ENCODE results near the gene NOC2L. TPM values are rescaled to one million over a fixed set of nuclear protein-coding genes. Genes with fewer than 3 reads are reported as not detected.

The NOC2L gene
- total RNA-seq, 1 donor from 2014 or later = 39.6 TPM

GRCh38 chr1:907611-908451, 51.2 kb downstream of the NOC2L start:
- Histone ChIP-seq H3K36me3 (no peaks in the 10 kb centered on the region), H4K20me1 (ENCODE audit: low read depth) (no peaks in the 10 kb centered on the region), H3K79me2 (ENCODE audit: low read depth) (no peaks in the 10 kb centered on the region), H3K4me2 (no peak overlapping the region), H3K4me3 (no peak overlapping the region), H3K9me3 (ENCODE audit: low read depth) (no peaks in the 10 kb centered on the region), H3K4me1 (no peaks in the 10 kb centered on the region), H3F3A (ENCODE audit: low read depth) (peaks cover 5% of the 10 kb centered on the region), H2AFZ (replicated peaks) (no peak overlapping the region), H3K27ac (no peak overlapping the region), H3K9ac (no peak overlapping the region), H3K27me3 (peaks cover 80% of the 10 kb centered on the region)
- Mint-ChIP-seq H3K4me3 (peak overlapping the region; percentile 64), H3K9me3 (peaks cover 6% of the 10 kb centered on the region), H3K4me1 (peaks cover 28% of the 10 kb centered on the region), H3K27ac (no peak overlapping the region), H3K36me3 (peaks cover 5% of the 10 kb centered on the region), H3K27me3 (ENCODE audit: insufficient read depth, low read depth) (peaks cover 17% of the 10 kb centered on the region)
- TF ChIP-seq EZH2 (IDR thresholded peaks at IDR 0.05) (no peak), CTCF (IDR thresholded peaks at IDR 0.05) (no peak), EZH2phosphoT487 (IDR thresholded peaks at IDR 0.05) (no peak)
- DNase-seq (ENCODE audit: low spot score) = peak; percentile 2

GRCh38 chr1:906600-907420, 52.2 kb downstream of the NOC2L start:
- no peaks in the 10 kb centered on the region for H3K79me2 ChIP-seq (ENCODE audit: low read depth)
- H3K4me2 ChIP-seq = no peak overlapping the region
- peak; percentile 11 for DNase-seq (ENCODE audit: low spot score)
- H3F3A ChIP-seq (ENCODE audit: low read depth) = peaks cover 5% of the 10 kb centered on the region
- peak overlapping the region; percentile 62 for H3K4me3 Mint-ChIP-seq
- peaks cover 23% of the 10 kb centered on the region for H3K4me1 Mint-ChIP-seq
- no peak for TF ChIP-seq EZH2phosphoT487 (IDR thresholded peaks at IDR 0.05)
- TF ChIP-seq EZH2 (IDR thresholded peaks at IDR 0.05) = no peak
- no peak for TF ChIP-seq CTCF (IDR thresholded peaks at IDR 0.05)
- H3K27ac Mint-ChIP-seq = no peak overlapping the region
- no peaks in the 10 kb centered on the region for H3K36me3 ChIP-seq
- H3K27ac ChIP-seq = no peak overlapping the region
- peaks cover 18% of the 10 kb centered on the region for H3K27me3 Mint-ChIP-seq (ENCODE audit: insufficient read depth, low read depth)
- no peaks in the 10 kb centered on the region for H3K9me3 ChIP-seq (ENCODE audit: low read depth)
- H2AFZ ChIP-seq (replicated peaks) = no peak overlapping the region
- no peak overlapping the region for H3K9ac ChIP-seq
- H3K36me3 Mint-ChIP-seq = peaks cover 5% of the 10 kb centered on the region
- H3K27me3 ChIP-seq = peaks cover 80% of the 10 kb centered on the region
- no peak overlapping the region for H3K4me3 ChIP-seq
- peaks cover 6% of the 10 kb centered on the region for H3K9me3 Mint-ChIP-seq
- H4K20me1 ChIP-seq (ENCODE audit: low read depth) = no peaks in the 10 kb centered on the region
- H3K4me1 ChIP-seq = no peaks in the 10 kb centered on the region

- no peak for TF ChIP-seq EZH2phosphoT487 (IDR thresholded peaks at IDR 0.05)
- no peak for TF ChIP-seq EZH2 (IDR thresholded peaks at IDR 0.05)
- no peak for TF ChIP-seq CTCF (IDR thresholded peaks at IDR 0.05)
- Histone ChIP-seq H3K27me3 (peaks cover 81% of the 10 kb centered on the region), H3F3A (ENCODE audit: low read depth) (peaks cover 5% of the 10 kb centered on the region), H2AFZ (replicated peaks) (no peak overlapping the region), H3K36me3 (no peaks in the 10 kb centered on the region), H3K4me1 (no peaks in the 10 kb centered on the region), H3K79me2 (ENCODE audit: low read depth) (no peaks in the 10 kb centered on the region), H3K27ac (no peak overlapping the region), H3K9ac (no peak overlapping the region), H4K20me1 (ENCODE audit: low read depth) (no peaks in the 10 kb centered on the region), H3K9me3 (ENCODE audit: low read depth) (no peaks in the 10 kb centered on the region), H3K4me3 (no peak overlapping the region), H3K4me2 (no peak overlapping the region)
- H3K9me3 Mint-ChIP-seq = peaks cover 7% of the 10 kb centered on the region
- peaks cover 26% of the 10 kb centered on the region for H3K27me3 Mint-ChIP-seq (ENCODE audit: insufficient read depth, low read depth)
- no peak overlapping the region for H3K27ac Mint-ChIP-seq
- H3K4me3 Mint-ChIP-seq = peak overlapping the region; percentile 85
- H3K4me1 Mint-ChIP-seq = peaks cover 17% of the 10 kb centered on the region
- DNase-seq (ENCODE audit: low spot score) = peak; percentile 1
- H3K36me3 Mint-ChIP-seq = peaks cover 2% of the 10 kb centered on the region
Observed at GRCh38 chr1:905811-906599, 53.1 kb downstream of the NOC2L start.

Data from neural progenitor cell (in vitro differentiated cells).